ENCODE results near the gene CNNM4.

Gene CNNM4

GRCh38 chr2:96861074-96861473 is 100.4 kb downstream of the CNNM4 start:
- no peak for FAIRE-seq
